NOMO-1 (cell line): Measurements from ENCODE around the gene STX18.
"Not testable (repeated sequence)": the region's sequence is repeated elsewhere in the genome, so short reads cannot be mapped to it uniquely, and the experiment has no call there.

ENCODE experiments used
- DNase-seq, 2 experiments: peaks; one replicate each; lab custom pipeline; 2025; ENCODE audit not compliant: unreplicated experiment in 2 of 2; lab: John Stamatoyannopoulos, UW

The STX18 gene

GRCh38 chr4:4512282-4512681 is 29.6 kb downstream of the STX18 start:
- DNase-seq = no peak

- not testable (repeated sequence) for DNase-seq
These were observed 31.2 kb downstream of the STX18 start for GRCh38 chr4:4510641-4511040.

- DNase-seq = no peak
These were observed 32.3 kb downstream of the STX18 start for GRCh38 chr4:4509521-4509920.

DNA sequence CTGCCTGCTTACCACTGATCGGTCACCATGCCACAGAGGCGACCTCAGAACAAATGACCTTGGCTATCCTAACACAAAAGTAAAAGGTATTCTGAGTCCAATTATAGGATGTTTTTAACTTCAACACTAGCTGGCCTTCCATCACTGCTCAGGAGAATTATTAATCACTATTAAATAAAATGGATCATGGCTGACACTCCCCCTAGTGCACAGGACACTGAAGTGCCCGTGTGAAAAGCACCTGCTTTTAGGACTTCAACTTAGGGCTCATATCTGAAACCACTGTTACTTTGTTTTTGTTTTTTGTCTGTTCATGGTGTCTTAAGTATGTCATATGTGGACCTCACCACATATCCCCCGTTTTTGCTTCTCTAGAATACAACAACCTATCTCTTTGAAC is 33.9 kb downstream of the STX18 start:
- no peak for DNase-seq

DNA sequence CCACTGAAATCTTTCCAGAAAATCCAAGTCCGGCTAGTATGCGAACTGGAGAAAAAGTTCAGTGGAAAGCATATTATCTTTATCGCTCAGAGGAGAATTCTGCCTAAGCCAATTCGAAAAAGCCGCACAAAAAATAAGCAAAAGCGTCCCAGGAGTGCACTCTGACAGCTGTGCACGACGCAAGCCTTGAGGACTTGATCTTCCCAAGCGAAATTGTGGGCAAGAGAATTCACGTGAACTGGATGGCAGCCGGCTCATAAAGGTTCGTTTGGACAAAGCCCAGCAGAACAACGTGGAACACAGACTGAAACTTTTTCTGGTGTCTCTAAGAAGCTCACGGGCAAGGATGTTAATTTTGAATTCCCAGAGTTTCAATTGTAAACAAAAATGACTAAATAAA is 34.4 kb downstream of the STX18 start:
- DNase-seq = no peak

GRCh38 chr4:4506961-4507360 is 34.9 kb downstream of the STX18 start:
- no peak for DNase-seq

GRCh38 chr4:4505211-4505610 is 36.6 kb downstream of the STX18 start:
- DNase-seq = not testable (repeated sequence)

- no peak for DNase-seq
These were observed 37.1 kb downstream of the STX18 start for GRCh38 chr4:4504783-4505182.

DNA sequence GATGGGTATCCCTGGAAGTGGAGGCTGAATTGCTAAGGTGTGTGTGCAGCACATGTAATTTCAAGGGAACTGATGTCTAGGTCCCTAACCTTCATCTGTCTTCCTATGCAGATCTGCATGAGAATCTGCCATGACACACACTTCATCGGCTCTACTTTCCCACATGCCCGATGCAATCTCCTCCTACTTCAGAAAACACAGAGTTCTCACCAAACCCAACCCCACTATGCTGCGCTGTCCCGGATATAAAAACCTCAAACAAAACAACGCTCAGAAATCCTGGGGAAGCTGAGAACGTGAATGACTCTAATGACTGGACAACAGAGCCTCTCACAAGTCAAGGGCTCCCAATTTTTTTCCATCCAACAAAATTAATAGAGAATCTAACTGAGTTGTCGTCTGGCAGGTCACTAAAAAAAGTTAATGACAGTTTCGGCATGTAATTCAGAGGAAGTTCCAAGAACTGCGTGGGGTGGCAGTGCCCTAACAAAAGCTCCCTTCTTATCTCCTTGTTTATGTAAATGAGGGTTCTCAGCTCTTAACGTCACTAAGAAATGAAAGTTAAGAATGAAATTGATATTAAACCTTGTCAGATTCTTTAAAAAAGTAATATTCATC is 39.0 kb downstream of the STX18 start:
- DNase-seq = no peak

DNA sequence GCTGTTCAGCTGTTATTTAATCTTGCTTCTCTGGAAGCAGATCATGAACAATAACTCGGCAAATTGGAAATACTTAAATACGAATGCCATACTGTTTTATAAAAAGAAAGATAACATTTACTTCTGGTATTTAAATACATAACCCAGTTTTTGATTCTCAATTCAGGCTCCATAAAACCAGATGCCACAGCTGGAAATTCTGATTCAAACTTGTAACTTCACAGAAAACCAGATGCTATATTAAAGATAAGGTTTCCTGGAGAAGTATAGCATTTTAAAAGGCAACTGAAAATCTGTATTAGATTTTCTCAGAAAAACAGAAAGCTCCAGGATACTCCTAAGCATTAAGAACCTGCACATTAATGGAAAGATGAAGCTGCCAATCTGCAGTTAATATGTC is 40.2 kb downstream of the STX18 start:
- no peak for DNase-seq

DNA sequence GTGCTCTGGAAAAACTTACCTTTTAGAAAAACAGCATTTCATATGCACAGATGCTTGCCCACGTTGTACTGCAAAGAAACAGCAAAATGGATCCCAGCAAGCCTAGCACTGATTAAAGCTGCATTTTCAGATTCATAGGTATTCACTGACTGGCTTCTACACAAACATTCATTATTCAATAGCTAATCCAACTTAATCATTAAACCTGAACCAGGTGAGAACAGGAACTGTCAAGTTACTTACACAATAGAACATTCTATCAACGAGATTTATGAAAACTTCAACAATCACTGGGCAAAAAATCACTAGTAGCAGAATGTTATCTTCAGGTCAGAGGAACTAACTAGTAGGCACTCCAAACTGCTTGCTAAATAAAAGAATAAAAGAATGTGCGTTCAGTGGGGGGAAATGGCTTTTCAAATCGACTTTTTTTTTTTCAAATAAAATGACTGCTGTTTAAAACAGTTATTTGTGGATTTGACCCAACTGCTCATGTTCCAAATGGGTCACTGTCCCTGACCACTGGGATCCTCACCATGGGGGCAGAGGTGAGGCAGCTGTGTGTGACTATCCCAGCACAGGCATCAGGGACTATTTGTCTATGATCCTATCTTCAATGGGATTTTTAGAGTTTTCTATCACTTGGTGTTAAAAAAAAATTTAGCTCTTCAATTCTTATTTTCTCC is 42.3 kb downstream of the STX18 start:
- DNase-seq = no peak

GRCh38 chr4:4496592-4497372 is 45.1 kb downstream of the STX18 start:
- DNase-seq = no peak

- no peak for DNase-seq
These were observed 47.0 kb downstream of the STX18 start for GRCh38 chr4:4494882-4495281.

DNA sequence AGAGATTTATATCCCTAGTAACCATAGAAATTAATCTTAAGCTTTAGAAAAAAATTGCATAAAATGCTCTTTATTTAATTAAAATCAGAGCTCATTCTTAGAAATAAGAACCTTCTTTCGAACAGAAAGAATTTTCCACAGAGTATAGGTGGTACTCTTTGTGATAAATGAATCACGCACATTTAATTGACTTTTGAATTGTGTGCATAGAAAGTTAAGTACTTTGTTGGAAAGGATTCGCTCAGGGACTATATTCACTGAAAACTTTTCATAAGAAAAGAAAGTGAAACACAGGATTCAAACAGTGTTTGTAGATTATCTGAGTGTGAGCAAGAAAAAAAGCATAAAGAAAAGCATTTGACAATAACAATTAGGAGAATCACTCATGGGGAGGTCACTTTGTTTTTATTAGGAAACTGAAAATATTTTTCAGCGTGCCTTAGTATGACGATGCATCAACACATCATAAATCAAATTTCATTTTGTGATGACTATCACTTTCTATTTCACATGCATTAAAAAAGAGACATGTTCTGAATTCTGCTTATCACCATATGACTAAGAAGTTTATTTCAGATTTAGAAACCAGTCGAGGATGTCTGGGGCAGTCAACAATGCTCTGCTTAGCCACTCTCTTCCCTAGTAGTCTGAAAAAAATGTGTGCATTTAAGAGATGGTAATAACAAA is 49.5 kb downstream of the STX18 start:
- peak in 1 of 2 experiments; percentile 44 for DNase-seq

DNA sequence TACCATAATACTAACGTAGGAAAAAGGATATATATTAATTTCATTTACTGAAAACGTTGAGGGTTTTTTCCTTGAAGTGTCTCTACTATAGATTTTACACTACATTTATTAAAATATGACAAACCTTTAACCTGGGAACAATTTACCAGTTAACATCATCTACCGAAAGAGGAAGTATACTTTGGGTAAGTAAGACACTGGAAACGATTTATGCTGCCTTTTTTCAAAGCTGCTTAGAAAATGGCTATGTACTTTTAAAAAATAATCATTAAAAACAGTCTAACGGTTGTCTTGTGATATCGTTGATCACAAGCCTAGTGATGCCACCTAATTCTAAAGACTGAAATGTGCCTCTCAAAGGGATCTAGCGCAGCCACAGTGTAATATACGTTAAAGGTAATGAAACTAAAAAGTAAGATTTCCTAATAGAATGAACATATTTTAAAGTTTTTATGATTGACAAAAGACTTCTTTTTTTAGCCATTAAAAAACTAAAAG is 50.4 kb downstream of the STX18 start:
- peak; percentile 42 to 45 for DNase-seq

DNA sequence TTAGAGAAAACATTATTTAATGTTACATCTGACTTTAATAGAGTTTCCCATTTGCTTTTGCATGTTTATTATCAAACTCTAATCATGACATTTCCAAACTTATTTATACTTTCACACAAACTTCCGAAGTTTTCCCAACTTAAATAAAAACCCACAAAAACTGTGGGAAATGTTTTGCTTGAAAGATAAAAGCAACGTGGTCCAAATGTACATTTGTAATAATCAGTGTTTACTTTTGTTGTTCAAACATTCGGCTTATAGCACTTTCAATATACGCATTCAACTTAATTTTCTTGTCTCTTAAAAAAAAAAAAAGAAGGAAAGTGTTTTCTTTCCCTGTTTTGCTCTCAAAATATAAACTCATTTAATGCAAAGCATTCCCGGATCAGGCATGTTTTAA is 51.0 kb downstream of the STX18 start:
- DNase-seq = no peak

DNA sequence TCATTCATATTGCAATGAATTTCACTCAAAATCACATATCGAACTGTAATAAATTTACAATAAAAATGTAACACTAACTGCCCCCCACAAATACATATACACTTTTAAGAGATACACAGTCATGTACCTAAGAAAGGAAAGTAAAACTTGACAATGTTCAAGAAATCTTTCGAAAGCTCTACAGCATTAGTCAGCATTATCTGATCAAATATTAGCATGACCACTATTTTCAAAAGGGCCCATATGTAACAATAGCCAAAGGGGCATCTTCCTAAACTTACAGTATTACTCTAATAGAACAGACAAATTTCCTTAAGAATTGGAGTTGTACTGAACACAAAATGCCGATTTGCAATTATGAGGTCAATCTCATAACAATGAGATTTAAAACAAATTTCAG is 51.8 kb downstream of the STX18 start:
- DNase-seq = no peak

DNA sequence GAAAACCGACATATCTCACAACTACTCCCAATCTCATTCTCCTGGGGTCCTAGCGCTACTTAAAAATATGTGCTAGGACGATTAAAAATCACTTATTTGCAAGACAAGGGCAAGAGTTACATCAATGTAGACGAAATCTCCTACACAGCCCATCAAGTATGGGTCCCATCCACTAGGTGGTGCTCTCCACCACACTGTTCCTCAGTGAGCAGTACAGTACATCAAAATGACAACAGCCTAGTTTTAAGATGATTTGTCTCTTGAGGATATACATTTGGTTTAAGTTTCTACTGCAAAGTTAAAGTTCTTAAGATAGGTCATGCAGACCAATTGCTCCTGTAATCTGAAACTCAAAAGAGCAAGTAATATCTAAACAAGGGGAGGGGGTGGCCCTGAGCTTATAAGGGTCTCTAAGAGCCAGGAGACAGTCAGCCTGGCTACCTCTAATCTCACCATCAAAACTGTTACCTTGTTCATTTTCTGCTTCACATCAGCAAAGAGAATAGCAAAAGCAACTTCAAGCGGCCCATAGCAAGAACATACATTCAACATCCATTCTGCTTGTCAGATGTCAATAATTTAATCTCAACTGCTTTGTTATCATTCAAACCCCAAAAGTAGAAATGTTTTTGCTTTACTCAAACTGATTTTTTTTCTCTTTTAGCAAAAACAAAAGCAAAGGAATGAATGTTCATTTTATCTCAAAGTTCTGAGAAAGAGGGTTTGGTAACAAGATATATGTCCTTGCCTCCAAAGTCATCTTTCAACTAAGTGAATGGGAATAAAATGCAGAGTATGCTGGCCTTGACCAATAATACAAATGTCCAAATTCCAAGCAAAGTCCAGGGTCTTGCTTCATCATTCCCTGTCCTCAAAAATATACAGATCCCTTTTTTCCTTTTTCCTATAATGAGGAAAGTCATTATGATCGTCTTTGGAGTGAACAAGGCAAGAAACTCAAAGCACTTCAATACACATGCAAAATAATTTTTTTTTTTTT is 53.1 kb downstream of the STX18 start:
- peak in 1 of 2 experiments; percentile 74 for DNase-seq

DNA sequence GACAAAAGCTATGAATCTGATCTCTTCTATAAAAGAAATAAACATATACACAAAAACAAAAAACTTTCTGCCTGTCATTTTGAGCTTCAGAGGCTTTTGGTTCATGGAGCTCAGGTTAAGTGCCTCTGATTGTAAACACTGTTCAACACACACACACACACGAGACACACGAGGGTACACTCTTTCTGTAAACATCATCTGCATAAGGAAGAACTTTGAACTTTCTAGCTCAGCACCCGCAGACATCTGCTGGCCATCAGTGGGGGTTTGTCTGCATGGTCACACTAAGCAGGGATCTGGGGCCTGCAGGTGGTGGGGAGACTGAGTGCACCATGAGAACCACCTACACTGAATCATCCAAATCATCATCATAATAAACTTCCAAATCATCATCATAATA is 54.9 kb downstream of the STX18 start:
- DNase-seq = no peak

DNA sequence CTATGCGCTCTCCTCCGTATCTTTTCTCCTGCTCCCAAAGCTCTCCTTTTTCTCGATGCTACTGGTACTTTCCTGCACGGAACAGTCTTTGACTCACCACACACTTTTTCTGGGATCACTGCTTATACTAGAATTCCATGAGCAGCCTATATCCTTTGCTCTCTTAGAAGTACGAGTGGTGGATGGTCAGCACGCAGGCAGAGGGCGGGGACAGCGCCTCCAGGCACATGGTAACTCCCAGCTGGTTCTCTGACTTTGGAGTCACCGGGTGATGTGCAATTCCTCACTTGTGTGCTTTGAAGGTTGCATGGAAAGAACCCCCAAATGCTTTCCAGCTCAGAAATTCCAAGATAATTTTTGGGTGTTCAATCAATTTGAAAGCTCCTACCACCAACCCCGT is 56.0 kb downstream of the STX18 start:
- no peak for DNase-seq
